NB4 (cell line): ENCODE data around the gene IQSEC3.
"Not testable (repeated sequence)": the region's sequence is repeated elsewhere in the genome, so short reads cannot be mapped to it uniquely, and the experiment has no call there.

Source experiments
- CTCF ChIP-seq: IDR thresholded peaks from one replicate; pipeline ENCODE4 v1.5.1; 2012; ENCODE audit warnings: low read depth, low read length
- POLR2A ChIP-seq: IDR thresholded peaks from 2 replicates; pipeline ENCODE4 v1.6.1; 2011; ENCODE audit warnings: mild to moderate bottlenecking; ENCODE audit not compliant: insufficient read length; ENCODE audit errors: extremely low read depth

- TF ChIP-seq POLR2A, CTCF: not testable (repeated sequence)
Observed at GRCh38 chr12:72018-72417, 5.5 kb downstream of the IQSEC3 start.
